Liver (tissue), 9 donors: Measurements from ENCODE around the gene KDM4D. TPM values are rescaled to one million over a fixed set of nuclear protein-coding genes. Genes with fewer than 3 reads are reported as not detected.

ENCODE experiments used
- DNase-seq: peaks from one replicate; pipeline ENCODE4 v3.0.0-alpha.2; 2017; ENCODE audit warnings: low spot score
- H3K27ac ChIP-seq, 2 donors: one replicate each; pipeline ENCODE4 v1.7.0; 2013; ENCODE audit warnings: inconsistent platforms in 2 of 2, low read length in 2 of 2, control low read depth in 1 of 2, low read depth in 1 of 2, mild to moderate bottlenecking in 1 of 2
- H3K27me3 ChIP-seq, 4 donors: one replicate each; pipeline versions ENCODE4 v1.6.1 to v1.7.0; 2013; ENCODE audit warnings: low read length in 3 of 4, inconsistent platforms in 1 of 4, mild to moderate bottlenecking in 1 of 4, moderate library complexity in 1 of 4; ENCODE audit not compliant: control insufficient read depth in 4 of 4, insufficient read depth in 4 of 4
- H3K36me3 ChIP-seq, 4 donors: one replicate each; pipeline versions ENCODE4 v1.6.1 to v1.7.0; 2013; ENCODE audit warnings: low read length in 3 of 4, mild to moderate bottlenecking in 3 of 4, low read depth in 1 of 4, moderate library complexity in 1 of 4; ENCODE audit not compliant: control insufficient read depth in 4 of 4, insufficient read depth in 3 of 4
- H3K4me1 ChIP-seq, 4 donors: one replicate each; pipeline versions ENCODE4 v1.6.1 to v1.7.0; 2013; ENCODE audit warnings: low read length in 3 of 4, mild to moderate bottlenecking in 3 of 4, moderate library complexity in 1 of 4; ENCODE audit not compliant: control insufficient read depth in 4 of 4, insufficient read depth in 4 of 4
- H3K4me3 ChIP-seq, 3 donors: one replicate each; pipeline versions ENCODE4 v1.6.1 to v1.7.0; 2013; ENCODE audit warnings: low read length in 3 of 3, control low read depth in 1 of 3, low read depth in 1 of 3, mild to moderate bottlenecking in 1 of 3
- H3K9ac ChIP-seq, 2 donors: one replicate each; pipeline ENCODE4 v1.7.0; 2013; ENCODE audit warnings: low read length in 2 of 2, mild to moderate bottlenecking in 2 of 2, moderate library complexity in 2 of 2, control low read depth in 1 of 2, low read depth in 1 of 2
- H3K9me3 ChIP-seq, 4 donors: one replicate each; pipeline versions ENCODE4 v1.6.1 to v1.7.0; 2013; ENCODE audit warnings: low read length in 3 of 4; ENCODE audit not compliant: control insufficient read depth in 4 of 4
- EGR1 ChIP-seq, 2 donors: IDR thresholded peaks; 2 replicates each; pipeline ENCODE4 v1.6.1; 2016 to 2018; ENCODE audit warnings: antibody characterized with exemption in 2 of 2, low read depth in 2 of 2
- FOXA1 ChIP-seq: IDR thresholded peaks from 2 replicates; pipeline ENCODE4 v1.6.1; 2016; ENCODE audit warnings: antibody characterized with exemption
- FOXA2 ChIP-seq: IDR thresholded peaks from 2 replicates; pipeline ENCODE4 v1.6.1; 2016; ENCODE audit warnings: antibody characterized with exemption
- GABPA ChIP-seq, 2 donors: IDR thresholded peaks in 1 of 2; conservative IDR thresholded peaks in 1 of 2; 2 replicates each; pipeline ENCODE4 v1.6.1; 2016; ENCODE audit warnings: antibody characterized with exemption in 2 of 2, mild to moderate bottlenecking in 1 of 2, moderate library complexity in 1 of 2
- HNF4A ChIP-seq, 2 donors: conservative IDR thresholded peaks; 2 replicates each; pipeline ENCODE4 v1.6.1; 2016; ENCODE audit warnings: antibody characterized with exemption in 2 of 2, mild to moderate bottlenecking in 2 of 2
- HNF4G ChIP-seq: IDR thresholded peaks from 2 replicates; pipeline ENCODE4 v1.6.1; 2016; ENCODE audit warnings: antibody characterized with exemption
- JUND ChIP-seq, 2 donors: IDR thresholded peaks; 2 replicates each; pipeline ENCODE4 v1.6.1; 2016; ENCODE audit warnings: antibody characterized with exemption in 2 of 2
- NR2F2 ChIP-seq: IDR thresholded peaks from 2 replicates; pipeline ENCODE4 v1.6.1; 2016; ENCODE audit warnings: antibody characterized with exemption
- RAD21 ChIP-seq, 2 donors: IDR thresholded peaks; 2 replicates each; pipeline ENCODE4 v1.6.1; 2016; ENCODE audit warnings: antibody characterized with exemption in 2 of 2, mild to moderate bottlenecking in 2 of 2
- REST ChIP-seq: IDR thresholded peaks from 2 replicates; pipeline ENCODE4 v1.6.1; 2016; ENCODE audit warnings: antibody characterized with exemption, mild to moderate bottlenecking
- RXRA ChIP-seq, 2 donors: IDR thresholded peaks; 2 replicates each; pipeline ENCODE4 v1.6.1; 2017 to 2018; ENCODE audit warnings: antibody characterized with exemption in 2 of 2, mild to moderate bottlenecking in 1 of 2
- SP1 ChIP-seq: IDR thresholded peaks from 2 replicates; pipeline ENCODE4 v1.6.1; 2018; ENCODE audit warnings: antibody characterized with exemption, mild to moderate bottlenecking
- TAF1 ChIP-seq: conservative IDR thresholded peaks from 2 replicates; pipeline ENCODE4 v1.6.1; 2016; ENCODE audit warnings: antibody characterized with exemption, mild to moderate bottlenecking
- YY1 ChIP-seq: IDR thresholded peaks from 2 replicates; pipeline ENCODE4 v1.6.1; 2016; ENCODE audit warnings: antibody characterized with exemption, mild to moderate bottlenecking
- WGBS: extraction: QIAGEN DNeasy Blood & Tissue Kit; methylation state at CpG from one replicate; pipeline ENCODE4 v1.1.7; 2013; 5-methylcytosine and 5-hydroxymethylcytosine counted together
- polyA plus RNA-seq, 2 donors: library from polyadenylated mRNA; stranded (reverse) in 1 of 2; unstranded in 1 of 2; fragments of 200-250 nt in 1 of 2; fragments of >200 nt in 1 of 2; fragmentation: Nextera tagmentation in 1 of 2; extraction: Ambion mirVana in 1 of 2; gene quantifications; one replicate each; pipeline versions ENCODE4 v1.2.1 to v1.2.3, GENCODE V29; 2013 to 2015
- total RNA-seq, 2 donors: library from RNA; depleted of rRNA; stranded (reverse); fragments of >200 nt; gene quantifications; one replicate each; pipeline ENCODE4 v1.2.3, GENCODE V29; 2014
- TF ChIP-seq, protein P1 (sequence below): IDR thresholded peaks from 2 replicates; pipeline ENCODE4 v1.6.1; 2016; ENCODE audit warnings: antibody characterized with exemption
- TF ChIP-seq, protein P2 (sequence below): IDR thresholded peaks from 2 replicates; pipeline ENCODE4 v1.6.1; 2016; ENCODE audit warnings: antibody characterized with exemption
- TF ChIP-seq, protein P3 (sequence below): IDR thresholded peaks from 2 replicates; pipeline ENCODE4 v1.6.1; 2016; ENCODE audit warnings: antibody characterized with exemption
- TF ChIP-seq, protein P4 (sequence below): fragments of 150-350 bp; IDR thresholded peaks from 2 replicates; pipeline ENCODE4 v1.5.1; 2017; ENCODE audit warnings: improper control_type of control experiment, low read depth, low read length; ENCODE audit not compliant: missing input control
- donor health status: healthy.
- donor health status: healthy.
- donor health status: healthy.
- donor health status: healthy.
- donor health status: healthy.

KDM4D gene
- total and polyA plus RNA-seq, 4 donors = 0.11 to 0.23 (median 0.17) TPM

- TF ChIP-seq SP1 (no peak), EGR1 (IDR thresholded peaks at IDR 0.05; ENCODE audit: low read depth in 2 of 2) (no peak), NR2F2 (no peak), FOXA2 (no peak)
- TF ChIP-seq, protein P1, sequence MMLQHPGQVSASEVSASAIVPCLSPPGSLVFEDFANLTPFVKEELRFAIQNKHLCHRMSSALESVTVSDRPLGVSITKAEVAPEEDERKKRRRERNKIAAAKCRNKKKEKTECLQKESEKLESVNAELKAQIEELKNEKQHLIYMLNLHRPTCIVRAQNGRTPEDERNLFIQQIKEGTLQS = no peak
- TF ChIP-seq, protein P2, sequence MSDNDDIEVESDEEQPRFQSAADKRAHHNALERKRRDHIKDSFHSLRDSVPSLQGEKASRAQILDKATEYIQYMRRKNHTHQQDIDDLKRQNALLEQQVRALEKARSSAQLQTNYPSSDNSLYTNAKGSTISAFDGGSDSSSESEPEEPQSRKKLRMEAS = no peak
- TF ChIP-seq, protein P3, sequence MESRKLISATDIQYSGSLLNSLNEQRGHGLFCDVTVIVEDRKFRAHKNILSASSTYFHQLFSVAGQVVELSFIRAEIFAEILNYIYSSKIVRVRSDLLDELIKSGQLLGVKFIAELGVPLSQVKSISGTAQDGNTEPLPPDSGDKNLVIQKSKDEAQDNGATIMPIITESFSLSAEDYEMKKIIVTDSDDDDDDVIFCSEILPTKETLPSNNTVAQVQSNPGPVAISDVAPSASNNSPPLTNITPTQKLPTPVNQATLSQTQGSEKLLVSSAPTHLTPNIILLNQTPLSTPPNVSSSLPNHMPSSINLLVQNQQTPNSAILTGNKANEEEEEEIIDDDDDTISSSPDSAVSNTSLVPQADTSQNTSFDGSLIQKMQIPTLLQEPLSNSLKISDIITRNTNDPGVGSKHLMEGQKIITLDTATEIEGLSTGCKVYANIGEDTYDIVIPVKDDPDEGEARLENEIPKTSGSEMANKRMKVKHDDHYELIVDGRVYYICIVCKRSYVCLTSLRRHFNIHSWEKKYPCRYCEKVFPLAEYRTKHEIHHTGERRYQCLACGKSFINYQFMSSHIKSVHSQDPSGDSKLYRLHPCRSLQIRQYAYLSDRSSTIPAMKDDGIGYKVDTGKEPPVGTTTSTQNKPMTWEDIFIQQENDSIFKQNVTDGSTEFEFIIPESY = no peak
- TF ChIP-seq, protein P4, sequence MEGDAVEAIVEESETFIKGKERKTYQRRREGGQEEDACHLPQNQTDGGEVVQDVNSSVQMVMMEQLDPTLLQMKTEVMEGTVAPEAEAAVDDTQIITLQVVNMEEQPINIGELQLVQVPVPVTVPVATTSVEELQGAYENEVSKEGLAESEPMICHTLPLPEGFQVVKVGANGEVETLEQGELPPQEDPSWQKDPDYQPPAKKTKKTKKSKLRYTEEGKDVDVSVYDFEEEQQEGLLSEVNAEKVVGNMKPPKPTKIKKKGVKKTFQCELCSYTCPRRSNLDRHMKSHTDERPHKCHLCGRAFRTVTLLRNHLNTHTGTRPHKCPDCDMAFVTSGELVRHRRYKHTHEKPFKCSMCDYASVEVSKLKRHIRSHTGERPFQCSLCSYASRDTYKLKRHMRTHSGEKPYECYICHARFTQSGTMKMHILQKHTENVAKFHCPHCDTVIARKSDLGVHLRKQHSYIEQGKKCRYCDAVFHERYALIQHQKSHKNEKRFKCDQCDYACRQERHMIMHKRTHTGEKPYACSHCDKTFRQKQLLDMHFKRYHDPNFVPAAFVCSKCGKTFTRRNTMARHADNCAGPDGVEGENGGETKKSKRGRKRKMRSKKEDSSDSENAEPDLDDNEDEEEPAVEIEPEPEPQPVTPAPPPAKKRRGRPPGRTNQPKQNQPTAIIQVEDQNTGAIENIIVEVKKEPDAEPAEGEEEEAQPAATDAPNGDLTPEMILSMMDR = peak; percentile 6
- Histone ChIP-seq H3K27ac (no peak overlapping the region), H3K36me3 (no peaks in the 10 kb centered on the region), H3K9me3 (no peaks in the 10 kb centered on the region), H3K9ac (no peak overlapping the region), H3K27me3 (no peaks in the 10 kb centered on the region), H3K4me3 (no peak overlapping the region), H3K4me1 (no peaks in the 10 kb centered on the region)
- WGBS = 94% methylated on average over 6 of the region's 6 CpGs
- DNase-seq = no peak
These were observed 23.9 kb downstream of the KDM4D start for GRCh38 chr11:94997437-94997836.

DNA sequence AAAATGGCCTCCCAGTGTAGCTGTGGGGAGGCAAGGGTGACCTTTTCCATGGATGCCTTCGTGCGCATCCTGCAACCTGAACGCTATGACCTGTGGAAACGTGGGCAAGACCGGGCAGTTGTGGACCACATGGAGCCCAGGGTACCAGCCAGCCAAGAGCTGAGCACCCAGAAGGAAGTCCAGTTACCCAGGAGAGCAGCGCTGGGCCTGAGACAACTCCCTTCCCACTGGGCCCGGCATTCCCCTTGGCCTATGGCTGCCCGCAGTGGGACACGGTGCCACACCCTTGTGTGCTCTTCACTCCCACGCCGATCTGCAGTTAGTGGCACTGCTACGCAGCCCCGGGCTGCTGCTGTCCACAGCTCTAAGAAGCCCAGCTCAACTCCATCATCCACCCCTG lies 24.8 kb downstream of the KDM4D start:
- DNase-seq = no peak
- 97% methylated on average over 13 of the region's 13 CpGs for WGBS
- no peak overlapping the region for H3K27ac ChIP-seq

More for the DNA sequence above, 24.8 kb downstream of the KDM4D start:
- Histone ChIP-seq H3K36me3 (no peaks in the 10 kb centered on the region), H3K9ac (no peak overlapping the region), H3K9me3 (no peaks in the 10 kb centered on the region), H3K4me3 (no peak overlapping the region), H3K27me3 (no peaks in the 10 kb centered on the region), H3K4me1 (no peaks in the 10 kb centered on the region)
- TF ChIP-seq FOXA1 (no peak), GABPA (IDR thresholded peaks at IDR 0.05 in 1 of 2, conservative IDR thresholded peaks at IDR 0.05 in 1 of 2) (no peak), YY1 (no peak), JUND (IDR thresholded peaks at IDR 0.05) (no peak), RAD21 (IDR thresholded peaks at IDR 0.05) (no peak), EGR1 (IDR thresholded peaks at IDR 0.05; ENCODE audit: low read depth in 2 of 2) (no peak), NR2F2 (no peak), FOXA2 (no peak), SP1 (no peak), RXRA (IDR thresholded peaks at IDR 0.05) (no peak), TAF1 (no peak), REST (no peak), HNF4A (conservative IDR thresholded peaks at IDR 0.05) (no peak), HNF4G (no peak)
- TF ChIP-seq, protein P2 = no peak
- TF ChIP-seq, protein P3 = no peak
- TF ChIP-seq, protein P4 = no peak
- TF ChIP-seq, protein P1 = no peak
